T-helper 1 cell treated with Interleukin-12 subunit alpha and Interleukin-12 subunit beta and Interleukin-4 antibody, amounts not matched to agents 30 μg/mL and 1 μg/mL, for 36 hours (primary cell): ENCODE data around the gene SEC24C.
A peak's percentile ranks its signal among the peaks of the same experiment; 100 is the strongest.
"Not testable (repeated sequence)": the region's sequence is repeated elsewhere in the genome, so short reads cannot be mapped to it uniquely, and the experiment has no call there.

Experiments
- H3K27ac Mint-ChIP-seq: one replicate; pipeline ENCODE4 v1.8.0; 2021; ENCODE audit warnings: mild to moderate bottlenecking, mixed read lengths
- H3K27me3 Mint-ChIP-seq: one replicate; pipeline ENCODE4 v1.8.0; 2021; ENCODE audit warnings: low read depth, mixed read lengths
- H3K36me3 Mint-ChIP-seq: one replicate; pipeline ENCODE4 v1.8.0; 2021; ENCODE audit warnings: low read depth, mixed read lengths
- H3K4me1 Mint-ChIP-seq: one replicate; pipeline ENCODE4 v1.8.0; 2021; ENCODE audit warnings: low read depth, mixed read lengths
- H3K4me3 Mint-ChIP-seq: one replicate; pipeline ENCODE4 v1.8.0; 2021; ENCODE audit warnings: mild to moderate bottlenecking, moderate library complexity, mixed read lengths
- H3K9me3 Mint-ChIP-seq: one replicate; pipeline ENCODE4 v1.8.0; 2021; ENCODE audit warnings: mixed read lengths

SEC24C gene

GRCh38 chr10:73743905-73744663 lies at the start of gene SEC24C:
SEC24C (plus strand) TSS chr10:73744372; CDS start chr10:73746833, 2,461 bp downstream.
- Mint-ChIP-seq H3K4me3 (peak within 1 kb of the TSS; percentile 99), H3K4me1 (peaks cover 28% of the 10 kb centered on the region), H3K36me3 (peaks cover 14% of the 10 kb centered on the region), H3K27me3 (no peaks in the 10 kb centered on the region), H3K27ac (peak within 1 kb of the TSS; percentile 99), H3K9me3 (no peaks in the 10 kb centered on the region)

GRCh38 chr10:73695302-73695701 lies 48.9 kb upstream of the SEC24C start:
- not testable (repeated sequence) for H3K27ac Mint-ChIP-seq, H3K4me1 Mint-ChIP-seq, H3K9me3 Mint-ChIP-seq, H3K27me3 Mint-ChIP-seq, H3K4me3 Mint-ChIP-seq, H3K36me3 Mint-ChIP-seq

- H3K9me3 Mint-ChIP-seq, H3K27me3 Mint-ChIP-seq, H3K4me1 Mint-ChIP-seq, H3K4me3 Mint-ChIP-seq, H3K27ac Mint-ChIP-seq: not testable (repeated sequence)
- H3K36me3 Mint-ChIP-seq: peaks cover 11% of the 10 kb centered on the region
These were observed 46.5 kb upstream of the SEC24C start, which contains the start of gene AGAP5 for GRCh38 chr10:73697675-73698159. AGAP5 (minus strand) TSS chr10:73698109; CDS start chr10:73697755, 354 bp downstream.

- not testable (repeated sequence) for H3K9me3 Mint-ChIP-seq, H3K4me1 Mint-ChIP-seq, H3K27ac Mint-ChIP-seq, H3K4me3 Mint-ChIP-seq, H3K27me3 Mint-ChIP-seq
- H3K36me3 Mint-ChIP-seq: peaks cover 16% of the 10 kb centered on the region
These were observed 45.4 kb upstream of the SEC24C start for GRCh38 chr10:73698819-73699218.

- H3K27ac Mint-ChIP-seq, H3K4me3 Mint-ChIP-seq, H3K4me1 Mint-ChIP-seq: not testable (repeated sequence)
These were observed 40.2 kb upstream of the SEC24C start for GRCh38 chr10:73703924-73704323.

GRCh38 chr10:73705506-73706072 lies 38.6 kb upstream of the SEC24C start:
- H3K4me1 Mint-ChIP-seq, H3K27ac Mint-ChIP-seq, H3K27me3 Mint-ChIP-seq, H3K4me3 Mint-ChIP-seq, H3K9me3 Mint-ChIP-seq: not testable (repeated sequence)
- peaks cover 27% of the 10 kb centered on the region for H3K36me3 Mint-ChIP-seq

More at GRCh38 chr10:73703924-73704323, 40.2 kb upstream of the SEC24C start:
- peaks cover 22% of the 10 kb centered on the region for H3K36me3 Mint-ChIP-seq
- H3K27me3 Mint-ChIP-seq, H3K9me3 Mint-ChIP-seq: not testable (repeated sequence)

- H3K27ac Mint-ChIP-seq, H3K4me1 Mint-ChIP-seq: not testable (repeated sequence)
- peaks cover 26% of the 10 kb centered on the region for H3K36me3 Mint-ChIP-seq
These were observed 37.7 kb upstream of the SEC24C start for GRCh38 chr10:73706488-73706887.

GRCh38 chr10:73707628-73708027 lies 36.5 kb upstream of the SEC24C start:
- H3K4me3 Mint-ChIP-seq, H3K27ac Mint-ChIP-seq, H3K4me1 Mint-ChIP-seq, H3K9me3 Mint-ChIP-seq, H3K27me3 Mint-ChIP-seq: not testable (repeated sequence)
- H3K36me3 Mint-ChIP-seq: peaks cover 23% of the 10 kb centered on the region

More at GRCh38 chr10:73706488-73706887, 37.7 kb upstream of the SEC24C start:
- H3K4me3 Mint-ChIP-seq, H3K27me3 Mint-ChIP-seq, H3K9me3 Mint-ChIP-seq: not testable (repeated sequence)

GRCh38 chr10:73708122-73708521 lies 36.0 kb upstream of the SEC24C start:
- H3K27me3 Mint-ChIP-seq, H3K27ac Mint-ChIP-seq, H3K9me3 Mint-ChIP-seq, H3K4me1 Mint-ChIP-seq, H3K4me3 Mint-ChIP-seq: not testable (repeated sequence)
- peaks cover 25% of the 10 kb centered on the region for H3K36me3 Mint-ChIP-seq

GRCh38 chr10:73711683-73712082 lies 32.5 kb upstream of the SEC24C start:
- not testable (repeated sequence) for H3K9me3 Mint-ChIP-seq, H3K27ac Mint-ChIP-seq, H3K4me3 Mint-ChIP-seq

GRCh38 chr10:73713912-73714311 lies 30.3 kb upstream of the SEC24C start:
- H3K27me3 Mint-ChIP-seq, H3K4me1 Mint-ChIP-seq, H3K4me3 Mint-ChIP-seq, H3K9me3 Mint-ChIP-seq, H3K27ac Mint-ChIP-seq: not testable (repeated sequence)
- peaks cover 22% of the 10 kb centered on the region for H3K36me3 Mint-ChIP-seq

More at GRCh38 chr10:73711683-73712082, 32.5 kb upstream of the SEC24C start:
- H3K36me3 Mint-ChIP-seq: peaks cover 14% of the 10 kb centered on the region
- not testable (repeated sequence) for H3K27me3 Mint-ChIP-seq, H3K4me1 Mint-ChIP-seq

GRCh38 chr10:73714483-73714882 lies 29.7 kb upstream of the SEC24C start:
- not testable (repeated sequence) for H3K4me3 Mint-ChIP-seq, H3K27me3 Mint-ChIP-seq
- peaks cover 27% of the 10 kb centered on the region for H3K36me3 Mint-ChIP-seq

GRCh38 chr10:73715179-73716156 lies 28.7 kb upstream of the SEC24C start:
- not testable (repeated sequence) for H3K9me3 Mint-ChIP-seq, H3K27me3 Mint-ChIP-seq, H3K4me1 Mint-ChIP-seq, H3K27ac Mint-ChIP-seq, H3K4me3 Mint-ChIP-seq
- H3K36me3 Mint-ChIP-seq: peaks cover 24% of the 10 kb centered on the region

More at GRCh38 chr10:73714483-73714882, 29.7 kb upstream of the SEC24C start:
- H3K9me3 Mint-ChIP-seq, H3K27ac Mint-ChIP-seq, H3K4me1 Mint-ChIP-seq: not testable (repeated sequence)

- no peak overlapping the region for H3K27ac Mint-ChIP-seq
- peaks cover 24% of the 10 kb centered on the region for H3K36me3 Mint-ChIP-seq
- peaks cover 2% of the 10 kb centered on the region for H3K4me1 Mint-ChIP-seq
- no peaks in the 10 kb centered on the region for H3K9me3 Mint-ChIP-seq
- no peak overlapping the region for H3K4me3 Mint-ChIP-seq
- H3K27me3 Mint-ChIP-seq: no peaks in the 10 kb centered on the region
These were observed 27.9 kb upstream of the SEC24C start for GRCh38 chr10:73716251-73716650.
